Astrocyte of the cerebellum (primary cell): Measurements from ENCODE around the gene BGLAP.

Source experiments
- DNase-seq: peaks from one replicate; pipeline ENCODE4 v3.0.0-alpha.2; 2011; ENCODE audit warnings: low read depth
- H3K4me3 ChIP-seq: 2 replicates; pipeline ENCODE4 v1.5.1; 2011; ENCODE audit warnings: mild to moderate bottlenecking, low read depth, low read length, moderate library complexity
- CTCF ChIP-seq: IDR thresholded peaks from 2 replicates; pipeline ENCODE4 v1.5.1; 2012; ENCODE audit warnings: low read length, low read depth, moderate library complexity, mild to moderate bottlenecking; ENCODE audit errors: missing control alignments
- in situ Hi-C: cut with HindIII; loops from 2 replicates; pipeline ENCODE4 v1.10.0; 2017; ENCODE audit warnings: low sequenced_read_pairs

BGLAP gene

GRCh38 chr1:156276966-156277381 lies 35.0 kb downstream of the BGLAP start:
- in situ Hi-C loops: no loop called here
- H3K4me3 ChIP-seq: no peak overlapping the region
- DNase-seq: no peak
- no peak for TF ChIP-seq CTCF

GRCh38 chr1:156279837-156280236 lies 37.9 kb downstream of the BGLAP start:
- in situ Hi-C loops: loop anchor here (5.0 kb wide), 1 partner anchor 143 kb away; no protein-coding TSS in a partner anchor
- DNase-seq: no peak
- no peak for TF ChIP-seq CTCF
- H3K4me3 ChIP-seq: no peak overlapping the region

- H3K4me3 ChIP-seq: peak overlapping the region; percentile 64
- DNase-seq: no peak
- no peak for TF ChIP-seq CTCF
- in situ Hi-C loops: loop anchor here (5.0 kb wide), 1 partner anchor 144 kb away; no protein-coding TSS in a partner anchor
Measured at GRCh38 chr1:156281281-156281680, 39.3 kb downstream of the BGLAP start.

- no peak for TF ChIP-seq CTCF
- in situ Hi-C loops: loop anchor here (5.0 kb wide), 1 partner anchor 145 kb away; no protein-coding TSS in a partner anchor
- peak overlapping the region; percentile 64 for H3K4me3 ChIP-seq
- DNase-seq: no peak
Measured at GRCh38 chr1:156281693-156282478, 39.9 kb downstream of the BGLAP start.

- no peak for TF ChIP-seq CTCF
- peak within 1 kb of the TSS; percentile 64 for H3K4me3 ChIP-seq
- in situ Hi-C loops: loop anchor here (5.0 kb wide), 1 partner anchor 145 kb away; no protein-coding TSS in a partner anchor
- peak; percentile 98 for DNase-seq
Measured at GRCh38 chr1:156282479-156283222, 40.7 kb downstream of the BGLAP start, which contains the start of gene SMG5. SMG5 (minus strand) TSS chr1:156282825; CDS start chr1:156282680, 145 bp downstream.

- no peak for DNase-seq
- TF ChIP-seq CTCF: no peak
- H3K4me3 ChIP-seq: peak overlapping the region; percentile 64
- in situ Hi-C loops: loop anchor here (5.0 kb wide), 1 partner anchor 146 kb away; no protein-coding TSS in a partner anchor
Measured at GRCh38 chr1:156283521-156283920, 41.5 kb downstream of the BGLAP start.
